ENCODE results near the gene FOXL2. TPM values are rescaled to one million over a fixed set of nuclear protein-coding genes. Genes with fewer than 3 reads are reported as not detected.
A peak's percentile ranks its signal among the peaks of the same experiment; 100 is the strongest.

The FOXL2 gene
- polyA plus RNA-seq, 6 donors from 2014 or later: not detected

GRCh38 chr3:138960417-138960852 is 13.5 kb upstream of the FOXL2 start:
- H3K4me3 Mint-ChIP-seq: peak overlapping the region in 5 of 8 donors; percentile 44 to 81 (median 55)
- DNase-seq (no peak), ATAC-seq (ENCODE audit: low read depth in 2 of 2) (peak; percentile 20 to 23)
- peaks cover 2 to 36% (median 20%) of the 10 kb centered on the region in 7 donors for H3K9me3 Mint-ChIP-seq
- peaks cover 5 to 31% of the 10 kb centered on the region in 2 donors for H3K36me3 Mint-ChIP-seq
- H3K27me3 Mint-ChIP-seq: peaks cover 64 to 75% (median 70%) of the 10 kb centered on the region in 3 donors
- peak overlapping the region in 1 of 6 donors; percentile 40 for H3K27ac Mint-ChIP-seq
- peaks cover 12 to 19% (median 17%) of the 10 kb centered on the region in 3 donors for H3K4me1 Mint-ChIP-seq

GRCh38 chr3:138950701-138951100 is 3.8 kb upstream of the FOXL2 start:
- Mint-ChIP-seq H3K9me3 (no peaks in the 10 kb centered on the region), H3K36me3 (no peaks in the 10 kb centered on the region), H3K4me1 (peaks cover 12 to 33% (median 29%) of the 10 kb centered on the region in 3 donors), H3K4me3 (peak overlapping the region in 7 of 8 donors; percentile 12 to 78 (median 70)), H3K27me3 (peaks cover 68 to 82% (median 75%) of the 10 kb centered on the region in 3 donors), H3K27ac (no peak overlapping the region)
- DNase-seq (no peak), ATAC-seq (ENCODE audit: low read depth in 2 of 2) (no peak)

DNA sequence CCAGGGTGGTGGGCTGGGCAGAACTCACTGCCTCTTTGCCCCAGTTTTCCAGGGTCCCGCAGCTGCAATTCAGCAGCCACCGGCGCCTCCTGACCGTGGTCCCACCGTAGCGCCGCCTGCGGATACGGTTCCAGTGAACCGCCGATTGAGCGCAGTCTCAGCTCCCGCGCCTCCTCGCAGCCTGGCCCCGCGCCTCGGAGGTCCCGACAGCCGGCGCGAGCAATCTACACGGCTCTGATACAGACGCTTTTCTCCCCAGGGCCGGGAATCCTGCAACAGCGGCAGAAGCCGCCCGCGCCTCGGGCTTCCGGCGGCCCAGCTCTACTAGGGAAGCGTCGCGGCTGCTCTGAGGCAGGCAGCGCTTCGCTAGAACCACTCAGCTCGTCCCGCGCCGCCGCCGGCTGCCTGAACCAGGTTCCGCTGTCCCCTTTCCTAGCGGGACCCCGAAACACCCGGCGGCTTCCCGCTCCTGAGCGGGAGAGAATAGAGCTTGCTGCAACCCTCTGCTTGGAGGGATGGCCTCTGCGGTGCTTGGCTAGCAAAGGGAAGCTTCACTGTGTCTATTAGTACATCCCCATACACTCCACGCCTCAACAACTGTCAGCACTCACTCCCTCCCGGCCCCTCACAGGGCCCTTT is 3.2 kb upstream of the FOXL2 start:
- ATAC-seq (ENCODE audit: low read depth in 2 of 2) (peak; percentile 40 to 41), DNase-seq (no peak)
- peaks cover 0 to 4% of the 10 kb centered on the region in 2 donors for H3K36me3 Mint-ChIP-seq
- peaks cover 15 to 36% (median 33%) of the 10 kb centered on the region in 3 donors for H3K4me1 Mint-ChIP-seq
- peaks cover 0 to 2% (median 0%) of the 10 kb centered on the region in 7 donors for H3K9me3 Mint-ChIP-seq
- peak overlapping the region; percentile 12 to 79 (median 72) for H3K4me3 Mint-ChIP-seq
- H3K27ac Mint-ChIP-seq: no peak overlapping the region
- H3K27me3 Mint-ChIP-seq: peaks cover 70 to 80% (median 74%) of the 10 kb centered on the region in 3 donors

GRCh38 chr3:138949445-138950005 is 2.6 kb upstream of the FOXL2 start:
- Mint-ChIP-seq H3K4me3 (peak overlapping the region in 7 of 8 donors; percentile 39 to 81 (median 61)), H3K9me3 (peaks cover 0 to 5% (median 0%) of the 10 kb centered on the region in 7 donors), H3K27me3 (peaks cover 70 to 80% (median 74%) of the 10 kb centered on the region in 3 donors), H3K36me3 (peaks cover 0 to 8% of the 10 kb centered on the region in 2 donors), H3K27ac (peak overlapping the region in 1 of 6 donors; percentile 30), H3K4me1 (peaks cover 18 to 42% (median 37%) of the 10 kb centered on the region in 3 donors)
- no peak for DNase-seq
- no peak for ATAC-seq (ENCODE audit: low read depth in 2 of 2)

GRCh38 chr3:138949002-138949418 is 2.1 kb upstream of the FOXL2 start:
- Mint-ChIP-seq H3K4me1 (peaks cover 21 to 47% (median 42%) of the 10 kb centered on the region in 3 donors), H3K9me3 (peaks cover 0 to 5% (median 0%) of the 10 kb centered on the region in 7 donors), H3K36me3 (peaks cover 0 to 8% of the 10 kb centered on the region in 2 donors), H3K27me3 (peaks cover 73 to 80% (median 75%) of the 10 kb centered on the region in 3 donors), H3K4me3 (peak overlapping the region in 4 of 8 donors; percentile 39 to 81 (median 61)), H3K27ac (peak overlapping the region in 1 of 6 donors; percentile 61)
- DNase-seq (no peak), ATAC-seq (ENCODE audit: low read depth in 2 of 2) (no peak)

GRCh38 chr3:138948371-138949001 is 1.5 kb upstream of the FOXL2 start:
- Mint-ChIP-seq H3K36me3 (peaks cover 0 to 8% of the 10 kb centered on the region in 2 donors), H3K27me3 (peaks cover 74 to 80% (median 75%) of the 10 kb centered on the region in 3 donors), H3K9me3 (peaks cover 0 to 6% (median 0%) of the 10 kb centered on the region in 7 donors), H3K27ac (no peak overlapping the region), H3K4me1 (peaks cover 24 to 52% (median 47%) of the 10 kb centered on the region in 3 donors), H3K4me3 (peak overlapping the region in 5 of 8 donors; percentile 6 to 87 (median 69))
- ATAC-seq (ENCODE audit: low read depth in 2 of 2) (no peak), DNase-seq (no peak)

GRCh38 chr3:138947495-138948121 is 671 bp upstream of the FOXL2 start:
- peaks cover 75 to 82% (median 81%) of the 10 kb centered on the region in 3 donors for H3K27me3 Mint-ChIP-seq
- peak overlapping the region; percentile 68 to 92 (median 80) for H3K4me3 Mint-ChIP-seq
- H3K27ac Mint-ChIP-seq: peak overlapping the region in 1 of 6 donors; percentile 27
- peaks cover 0 to 6% (median 2%) of the 10 kb centered on the region in 7 donors for H3K9me3 Mint-ChIP-seq
- no peak for DNase-seq
- no peak for ATAC-seq (ENCODE audit: low read depth in 2 of 2)
- H3K36me3 Mint-ChIP-seq: peaks cover 0 to 8% of the 10 kb centered on the region in 2 donors
- H3K4me1 Mint-ChIP-seq: peaks cover 24 to 56% (median 51%) of the 10 kb centered on the region in 3 donors

- peaks cover 24 to 55% (median 51%) of the 10 kb centered on the region in 3 donors for H3K4me1 Mint-ChIP-seq
- peak; percentile 25 to 27 for ATAC-seq (ENCODE audit: low read depth in 2 of 2)
These were observed 951 bp downstream of the FOXL2 start for GRCh38 chr3:138945709-138946662.

DNA sequence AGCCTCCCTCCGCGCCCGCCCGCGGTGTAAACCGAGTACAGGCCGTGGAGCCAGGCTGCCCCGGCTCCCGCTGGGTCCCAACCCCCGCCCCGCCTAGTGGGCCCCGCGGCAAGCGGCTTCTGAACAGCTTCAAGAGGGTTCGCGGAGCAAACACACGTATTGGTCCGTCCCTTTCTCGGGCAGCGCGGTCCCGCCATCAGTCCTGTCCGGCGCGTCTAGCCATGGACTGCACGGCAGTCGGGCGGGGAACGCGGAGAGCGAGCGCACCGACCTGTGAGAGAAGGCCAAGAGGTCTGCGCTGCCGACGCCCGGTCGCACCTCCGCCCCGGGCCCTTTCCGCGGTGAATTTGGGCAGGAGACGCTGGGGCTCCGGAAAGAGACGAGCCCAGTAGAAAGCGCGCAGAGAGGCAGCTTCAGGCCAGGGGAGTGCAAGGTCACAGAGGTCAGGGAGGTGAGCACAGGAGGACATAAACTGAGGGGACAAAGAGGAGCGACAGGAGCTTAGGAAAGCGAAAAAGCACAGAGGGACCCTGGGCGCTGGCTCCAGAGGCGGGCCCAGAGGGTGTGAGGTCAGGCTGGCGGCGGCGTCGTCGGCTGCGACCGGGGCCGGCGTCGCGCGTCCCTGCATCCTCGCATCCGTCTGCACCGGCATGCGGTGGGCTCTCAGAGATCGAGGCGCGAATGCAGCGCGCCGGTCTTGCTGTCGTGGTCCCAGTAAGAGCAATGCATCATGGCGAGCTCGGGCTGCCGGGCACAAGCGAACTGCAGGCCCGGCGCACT is 1.8 kb downstream of the FOXL2 start:
- H3K27ac Mint-ChIP-seq: peak overlapping the region in 3 of 6 donors; percentile 77 to 92 (median 92)
- peaks cover 78 to 83% (median 82%) of the 10 kb centered on the region in 3 donors for H3K27me3 Mint-ChIP-seq
- H3K36me3 Mint-ChIP-seq: peaks cover 0 to 8% of the 10 kb centered on the region in 2 donors
- H3K4me3 Mint-ChIP-seq: peak overlapping the region; percentile 81 to 96 (median 89)
- DNase-seq: no peak
- H3K9me3 Mint-ChIP-seq: peaks cover 0 to 6% (median 3%) of the 10 kb centered on the region in 7 donors
- peaks cover 18 to 48% (median 44%) of the 10 kb centered on the region in 3 donors for H3K4me1 Mint-ChIP-seq
- peak; percentile 23 to 27 for ATAC-seq (ENCODE audit: low read depth in 2 of 2)

More at GRCh38 chr3:138945709-138946662, 951 bp downstream of the FOXL2 start:
- peak overlapping the region in 1 of 6 donors; percentile 30 for H3K27ac Mint-ChIP-seq
- H3K36me3 Mint-ChIP-seq: peaks cover 0 to 8% of the 10 kb centered on the region in 2 donors
- H3K27me3 Mint-ChIP-seq: peaks cover 79 to 85% (median 84%) of the 10 kb centered on the region in 3 donors
- H3K4me3 Mint-ChIP-seq: peak overlapping the region; percentile 80 to 96 (median 89)
- peaks cover 0 to 6% (median 3%) of the 10 kb centered on the region in 7 donors for H3K9me3 Mint-ChIP-seq
- DNase-seq: no peak

GRCh38 chr3:138944654-138944928 is 2.3 kb downstream of the FOXL2 start:
- H3K27me3 Mint-ChIP-seq: peaks cover 78 to 85% (median 80%) of the 10 kb centered on the region in 3 donors
- DNase-seq: no peak
- peaks cover 18 to 45% (median 42%) of the 10 kb centered on the region in 3 donors for H3K4me1 Mint-ChIP-seq
- H3K36me3 Mint-ChIP-seq: peaks cover 0 to 8% of the 10 kb centered on the region in 2 donors
- peak overlapping the region; percentile 81 to 96 (median 87) for H3K4me3 Mint-ChIP-seq
- ATAC-seq (ENCODE audit: low read depth in 2 of 2): no peak
- peaks cover 0 to 6% (median 3%) of the 10 kb centered on the region in 7 donors for H3K9me3 Mint-ChIP-seq
- H3K27ac Mint-ChIP-seq: peak overlapping the region in 3 of 6 donors; percentile 38 to 81 (median 58)
